ENCODE measurements around the gene ZNF771.
A peak's percentile ranks its signal among the peaks of the same experiment; 100 is the strongest.

Gene ZNF771

DNA sequence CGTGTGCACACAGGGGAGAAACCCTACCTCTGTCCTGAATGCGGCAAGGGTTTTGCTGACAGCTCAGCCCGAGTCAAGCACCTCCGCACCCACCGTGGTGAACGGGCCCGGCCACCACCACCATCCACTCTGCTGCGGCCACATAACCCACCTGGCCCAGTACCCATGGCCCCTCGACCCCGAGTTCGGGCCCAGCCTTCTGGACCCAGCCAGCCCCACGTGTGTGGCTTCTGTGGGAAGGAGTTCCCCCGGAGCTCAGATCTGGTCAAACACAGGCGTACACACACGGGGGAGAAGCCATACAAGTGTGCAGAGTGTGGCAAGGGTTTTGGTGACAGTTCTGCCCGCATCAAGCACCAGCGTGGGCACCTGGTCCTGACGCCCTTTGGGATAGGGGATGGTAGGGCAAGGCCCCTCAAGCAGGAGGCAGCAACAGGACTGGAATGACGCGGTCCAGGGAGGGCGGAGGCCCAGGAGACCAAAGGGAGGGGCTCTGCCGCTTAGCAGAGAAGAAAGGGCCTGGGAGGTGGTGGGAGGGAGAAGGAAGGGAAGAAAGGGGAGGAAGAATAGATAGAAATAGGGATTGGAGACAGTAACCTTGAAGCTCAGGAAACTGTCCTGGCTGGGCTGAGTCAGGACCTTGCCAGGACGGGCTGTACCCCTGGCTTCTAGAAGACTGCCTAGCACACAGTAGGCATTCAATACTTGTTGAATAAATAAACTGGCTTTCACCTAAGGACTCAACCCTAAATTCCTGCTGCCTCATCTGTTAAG is 8.6 kb upstream of the ZNF771 start:
- DNase-seq (ENCODE audit: low read depth, low spot score): peak; percentile 22

DNA sequence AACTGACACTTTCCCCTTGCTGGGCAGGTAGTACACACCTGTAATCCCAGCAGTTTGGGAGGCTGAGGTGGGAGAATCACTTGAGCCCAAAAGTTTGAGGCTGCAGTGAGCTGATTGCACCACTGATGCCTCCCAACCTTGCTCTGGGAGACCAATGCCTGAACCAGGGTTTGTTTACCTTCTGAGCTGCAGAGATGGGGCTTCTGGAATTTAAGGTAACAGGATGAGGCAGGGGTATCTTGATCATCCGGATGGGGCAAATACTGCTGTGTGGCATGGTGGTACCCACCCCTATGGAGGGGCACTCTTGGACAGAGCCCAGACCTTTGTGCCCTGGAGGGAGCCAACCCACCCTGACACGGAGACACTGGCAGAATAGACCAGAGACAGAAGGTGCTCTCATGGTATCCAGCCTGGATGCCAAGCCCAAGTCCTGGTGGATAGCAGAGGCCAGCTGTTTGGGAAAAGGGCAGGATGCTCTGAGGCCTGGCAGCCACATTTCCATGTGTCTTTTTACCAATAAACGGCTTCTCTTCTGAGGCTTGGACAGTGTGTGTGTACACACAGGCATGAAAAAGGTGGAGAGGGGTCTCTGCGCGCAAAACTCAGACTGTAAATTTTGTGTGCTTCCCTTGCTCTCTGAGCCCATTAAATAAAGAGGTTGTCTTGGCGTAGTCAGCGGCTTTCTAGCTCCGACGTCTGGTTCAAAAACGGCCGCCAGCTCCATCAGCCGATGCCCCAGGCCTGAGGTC is 7.8 kb upstream of the ZNF771 start:
- DNase-seq (ENCODE audit: low read depth, low spot score): no peak

DNA sequence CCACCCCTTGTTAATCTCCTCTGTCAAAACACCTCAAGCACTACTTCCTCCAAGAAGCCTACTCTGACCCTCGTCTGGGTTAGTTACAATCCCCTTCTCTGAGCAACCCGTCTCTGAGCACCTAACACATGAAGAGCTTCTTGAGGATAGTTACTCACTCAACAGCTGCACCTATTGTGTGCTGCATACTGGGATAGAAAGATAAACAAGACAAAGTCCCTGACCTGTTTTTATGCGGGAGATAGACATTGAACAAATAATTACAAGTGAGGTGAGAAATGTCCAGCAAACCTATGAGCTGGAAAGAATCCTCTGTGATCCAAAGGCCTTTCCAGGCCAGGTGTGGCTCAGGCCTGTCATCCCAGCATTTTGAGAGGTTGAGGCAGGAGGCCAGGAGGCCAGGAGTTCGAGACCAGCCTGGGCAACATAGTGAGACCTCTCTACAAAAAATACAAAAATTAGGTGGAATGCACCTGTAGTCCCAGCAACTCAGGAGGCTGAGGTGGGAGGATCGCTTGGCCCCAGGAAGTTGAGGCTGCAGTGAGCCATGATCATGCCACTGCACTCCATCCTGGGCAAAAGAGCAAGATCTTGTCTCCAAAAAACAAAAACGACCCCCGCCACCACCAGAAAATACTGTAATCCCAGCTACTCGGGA is 5.5 kb upstream of the ZNF771 start:
- no peak for DNase-seq (ENCODE audit: low read depth, low spot score)

DNA sequence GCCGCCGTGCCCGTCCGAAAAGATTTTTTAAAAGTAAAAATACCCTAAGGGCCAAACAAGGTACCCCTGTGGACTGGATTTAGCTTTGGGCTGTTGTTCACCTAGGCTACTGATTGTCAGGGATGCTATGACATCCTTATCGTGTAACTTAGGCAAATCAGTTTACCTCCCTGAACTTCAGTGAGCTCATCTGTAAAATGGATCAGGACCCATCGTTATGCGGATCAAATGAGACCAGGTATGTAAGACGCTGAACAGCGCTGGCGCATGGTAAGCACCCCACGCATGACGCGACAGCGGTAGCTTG is 658 bp upstream of the ZNF771 start:
- DNase-seq (ENCODE audit: low read depth, low spot score): no peak

DNA sequence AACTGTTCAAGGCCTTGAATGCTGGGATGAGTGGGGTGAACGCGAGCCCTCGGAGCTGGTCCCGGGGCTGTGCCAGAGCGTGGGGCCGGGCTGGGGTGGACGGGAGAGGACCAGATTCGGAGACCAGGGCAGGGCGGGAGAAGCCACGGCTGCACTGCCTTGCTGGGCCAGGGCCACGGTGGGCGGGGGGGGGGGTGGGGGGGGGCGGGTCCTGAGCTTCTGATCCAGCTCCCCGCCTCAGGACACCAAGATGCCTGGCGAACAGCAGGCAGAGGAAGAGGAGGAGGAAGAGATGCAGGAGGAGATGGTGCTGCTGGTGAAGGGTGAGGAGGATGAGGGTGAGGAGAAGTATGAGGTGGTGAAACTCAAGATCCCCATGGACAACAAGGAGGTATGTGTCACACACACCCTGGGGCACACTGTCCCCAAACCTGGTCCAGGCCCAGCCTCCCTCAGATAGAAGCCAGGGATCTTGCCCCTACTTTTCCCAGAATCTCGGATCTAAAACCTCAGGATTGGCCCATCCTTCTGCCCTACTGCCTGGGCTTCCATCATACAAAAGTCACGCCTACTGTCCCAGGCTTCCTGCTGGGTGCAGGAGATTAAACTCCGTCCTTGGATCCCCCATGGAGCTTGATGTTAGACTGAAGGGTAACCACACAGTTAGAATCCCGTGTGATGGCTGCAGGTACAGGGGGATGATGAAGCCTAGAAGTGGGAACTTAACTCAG is 563 bp downstream of the ZNF771 start:
- DNase-seq (ENCODE audit: low read depth, low spot score): no peak

DNA sequence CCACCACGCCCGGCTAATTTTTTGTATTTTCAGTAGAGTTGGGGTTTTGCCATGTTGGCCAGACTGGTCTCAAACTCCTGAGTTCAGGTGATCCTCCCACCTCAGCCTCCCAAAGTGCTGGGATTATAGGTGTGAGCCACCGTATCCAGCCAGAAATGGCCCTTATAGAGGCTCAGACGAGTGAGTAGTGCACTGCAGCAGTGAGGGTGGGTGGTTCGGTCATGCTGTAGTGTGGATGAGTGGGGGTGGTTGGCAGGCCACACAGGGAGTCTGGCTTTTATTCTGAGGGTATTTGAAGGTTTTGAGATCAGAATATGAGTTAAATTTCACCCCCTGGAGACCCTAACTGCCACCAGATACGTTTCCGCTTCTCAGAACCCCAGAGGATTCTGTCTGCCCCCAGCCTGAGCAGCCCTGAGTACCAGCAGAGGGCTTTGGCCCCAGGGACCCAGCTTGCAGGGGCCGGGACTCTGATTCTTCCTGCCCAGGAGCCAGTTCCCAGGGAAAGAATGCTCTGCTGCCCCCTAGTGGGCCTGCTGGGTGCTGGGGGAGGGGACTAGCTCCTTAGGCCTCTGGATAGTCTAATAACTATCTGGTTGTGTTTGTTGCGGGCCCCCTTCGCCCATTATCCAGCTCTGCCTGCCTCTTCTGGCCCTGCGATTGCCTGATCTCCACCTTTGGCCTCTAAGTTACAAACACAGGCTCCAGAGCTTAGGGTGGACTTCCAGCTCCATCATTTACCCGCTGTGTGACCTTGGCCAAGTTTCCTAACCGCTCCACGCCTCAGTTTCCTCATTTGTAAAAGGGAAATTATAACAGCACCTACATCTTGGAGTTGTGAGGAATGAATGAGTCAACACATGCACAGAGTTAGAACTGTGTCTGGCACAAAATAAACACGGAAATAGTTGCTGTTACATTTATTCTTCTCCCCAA is 2.0 kb downstream of the ZNF771 start:
- peak; percentile 94 for DNase-seq (ENCODE audit: low read depth, low spot score)

DNA sequence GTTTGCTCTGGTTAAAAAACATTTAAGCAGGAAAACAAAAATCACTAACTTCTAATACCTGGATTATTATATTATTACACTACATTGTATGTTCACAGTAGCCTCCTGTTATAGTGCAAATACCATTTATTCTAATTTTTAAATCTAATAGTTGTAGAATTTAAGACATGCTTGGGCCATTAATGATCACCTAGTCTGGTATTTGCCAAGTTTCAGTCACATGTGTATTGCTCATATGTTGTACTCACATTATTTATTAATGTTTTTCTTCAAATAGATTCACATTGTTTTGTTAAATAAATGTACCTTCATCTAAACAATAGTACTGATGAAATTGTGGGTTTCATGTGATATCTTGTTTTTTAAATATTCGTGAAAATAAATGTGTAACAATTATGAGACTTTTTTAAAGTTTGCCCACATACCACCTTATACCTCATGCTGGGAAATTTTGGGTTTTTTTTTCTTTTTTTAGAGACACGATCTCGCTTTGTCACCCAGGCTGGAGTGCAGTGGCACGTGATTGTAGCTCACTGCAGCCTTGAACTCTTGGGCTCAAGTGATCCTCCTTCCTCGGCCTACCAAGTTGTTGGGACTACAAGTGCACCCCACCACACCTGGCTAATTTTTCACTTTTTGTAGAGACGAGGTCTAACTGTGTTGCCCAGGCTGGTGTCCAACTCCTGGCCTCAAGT is 5.9 kb downstream of the ZNF771 start:
- DNase-seq (ENCODE audit: low read depth, low spot score): no peak

DNA sequence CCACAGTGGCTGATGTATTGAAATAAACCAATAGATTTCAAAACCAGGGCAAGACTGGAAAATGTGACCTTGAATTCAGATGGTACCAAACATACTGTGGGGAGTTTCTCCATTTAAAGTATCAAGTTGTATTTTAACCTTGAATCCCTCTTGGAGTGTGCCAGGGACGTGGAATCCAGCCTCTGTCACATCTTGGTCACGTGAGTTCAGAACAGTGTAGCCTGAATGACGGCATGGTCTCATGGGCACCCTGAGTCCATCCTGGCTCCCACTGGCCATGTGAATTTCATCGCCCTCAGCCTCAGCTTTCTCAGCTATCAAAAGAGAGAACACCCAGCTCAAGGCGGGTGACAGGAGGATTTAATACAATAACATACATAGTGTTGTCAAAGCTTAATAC is 6.8 kb downstream of the ZNF771 start:
- no peak for DNase-seq (ENCODE audit: low read depth, low spot score)

DNA sequence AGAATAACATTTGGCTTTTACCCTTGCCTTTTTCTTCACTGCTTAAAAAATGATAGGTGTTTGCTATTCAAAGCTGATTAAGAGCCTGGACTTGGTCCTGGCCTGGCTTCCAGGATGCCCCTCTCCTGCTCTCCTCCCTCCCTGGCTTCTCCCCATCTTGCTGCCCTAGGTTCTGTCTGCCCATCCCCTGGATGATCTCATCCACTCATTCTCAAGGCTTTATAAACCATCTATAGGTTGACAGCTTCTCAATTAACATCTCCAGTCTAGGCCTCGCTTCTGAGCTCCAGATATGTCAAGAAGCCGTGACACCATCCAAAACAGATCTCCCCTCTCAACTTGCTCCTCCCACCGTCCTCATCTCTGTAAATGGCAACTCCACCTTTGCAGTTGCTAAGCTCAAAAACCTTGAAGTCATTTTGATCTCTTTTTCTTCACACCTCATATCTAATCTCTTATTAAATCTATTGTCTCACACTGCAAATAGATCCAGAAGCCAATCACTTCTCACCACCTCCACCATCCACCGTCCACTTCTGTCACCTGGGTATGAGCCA is 8.7 kb downstream of the ZNF771 start:
- DNase-seq (ENCODE audit: low read depth, low spot score): no peak

DNA sequence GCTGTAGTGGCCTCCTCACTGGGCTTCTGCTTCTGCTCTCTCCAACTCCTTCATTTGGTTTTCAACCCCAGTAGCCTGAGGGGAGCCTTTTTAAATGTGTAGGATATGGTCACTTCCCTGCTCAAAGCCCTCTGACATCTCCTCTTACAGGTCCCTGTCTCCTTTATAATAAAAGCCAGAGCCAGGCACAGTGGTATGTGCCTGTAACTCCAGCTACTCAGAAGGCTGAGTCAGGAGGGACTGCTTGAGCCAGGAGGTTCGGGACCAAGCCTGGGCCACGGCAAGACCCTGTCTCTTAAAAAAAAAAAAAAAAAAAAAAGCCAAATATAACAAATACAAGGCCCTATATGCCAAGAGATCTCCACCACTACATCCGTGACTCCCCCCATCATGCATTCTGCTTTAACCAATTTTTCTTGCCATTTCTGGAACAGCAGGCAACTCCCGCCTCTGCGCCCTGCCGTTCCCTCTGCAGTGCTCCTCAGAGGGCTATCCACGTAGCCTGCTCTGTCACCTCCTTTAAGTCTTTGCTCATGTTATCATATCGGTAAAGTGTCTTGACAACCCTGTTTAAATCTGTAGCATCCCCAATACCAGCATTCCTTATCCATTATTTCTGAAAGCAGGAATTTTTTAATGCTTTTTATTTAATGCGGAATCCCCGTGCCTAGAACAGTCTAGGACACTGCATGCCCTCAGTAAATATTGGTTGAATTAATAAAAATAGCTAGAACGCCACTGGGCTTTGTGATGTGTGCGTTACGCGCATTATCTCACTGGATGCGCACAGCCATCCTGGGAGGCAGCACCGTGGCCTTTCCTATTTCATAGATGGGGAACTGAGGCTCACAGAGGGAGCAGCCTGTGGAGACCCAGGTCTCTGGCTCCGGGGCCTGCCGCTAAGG is 9.5 kb downstream of the ZNF771 start:
- no peak for DNase-seq (ENCODE audit: low read depth, low spot score)

DNA sequence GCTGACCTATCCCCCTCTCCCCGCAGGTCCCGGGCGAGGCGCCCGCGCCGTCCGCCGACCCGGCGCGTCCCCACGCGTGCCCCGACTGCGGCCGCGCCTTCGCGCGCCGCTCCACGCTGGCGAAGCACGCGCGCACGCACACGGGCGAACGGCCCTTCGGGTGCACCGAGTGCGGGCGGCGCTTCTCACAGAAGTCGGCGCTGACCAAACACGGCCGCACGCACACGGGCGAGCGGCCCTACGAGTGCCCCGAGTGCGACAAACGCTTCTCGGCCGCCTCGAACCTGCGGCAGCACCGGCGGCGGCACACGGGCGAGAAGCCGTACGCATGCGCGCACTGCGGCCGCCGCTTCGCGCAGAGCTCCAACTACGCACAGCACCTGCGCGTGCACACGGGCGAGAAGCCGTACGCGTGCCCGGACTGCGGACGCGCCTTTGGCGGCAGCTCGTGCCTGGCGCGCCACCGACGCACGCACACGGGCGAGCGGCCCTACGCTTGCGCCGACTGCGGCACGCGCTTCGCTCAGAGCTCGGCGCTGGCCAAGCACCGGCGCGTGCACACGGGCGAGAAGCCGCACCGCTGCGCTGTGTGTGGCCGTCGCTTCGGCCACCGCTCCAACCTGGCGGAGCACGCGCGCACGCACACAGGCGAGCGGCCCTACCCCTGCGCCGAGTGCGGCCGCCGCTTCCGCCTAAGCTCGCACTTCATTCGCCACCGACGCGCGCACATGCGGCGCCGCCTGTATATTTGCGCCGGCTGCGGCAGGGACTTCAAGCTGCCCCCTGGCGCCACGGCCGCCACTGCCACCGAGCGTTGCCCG is 10.3 kb downstream of the ZNF771 start:
- peak; percentile 97 for DNase-seq (ENCODE audit: low read depth, low spot score)

DNA sequence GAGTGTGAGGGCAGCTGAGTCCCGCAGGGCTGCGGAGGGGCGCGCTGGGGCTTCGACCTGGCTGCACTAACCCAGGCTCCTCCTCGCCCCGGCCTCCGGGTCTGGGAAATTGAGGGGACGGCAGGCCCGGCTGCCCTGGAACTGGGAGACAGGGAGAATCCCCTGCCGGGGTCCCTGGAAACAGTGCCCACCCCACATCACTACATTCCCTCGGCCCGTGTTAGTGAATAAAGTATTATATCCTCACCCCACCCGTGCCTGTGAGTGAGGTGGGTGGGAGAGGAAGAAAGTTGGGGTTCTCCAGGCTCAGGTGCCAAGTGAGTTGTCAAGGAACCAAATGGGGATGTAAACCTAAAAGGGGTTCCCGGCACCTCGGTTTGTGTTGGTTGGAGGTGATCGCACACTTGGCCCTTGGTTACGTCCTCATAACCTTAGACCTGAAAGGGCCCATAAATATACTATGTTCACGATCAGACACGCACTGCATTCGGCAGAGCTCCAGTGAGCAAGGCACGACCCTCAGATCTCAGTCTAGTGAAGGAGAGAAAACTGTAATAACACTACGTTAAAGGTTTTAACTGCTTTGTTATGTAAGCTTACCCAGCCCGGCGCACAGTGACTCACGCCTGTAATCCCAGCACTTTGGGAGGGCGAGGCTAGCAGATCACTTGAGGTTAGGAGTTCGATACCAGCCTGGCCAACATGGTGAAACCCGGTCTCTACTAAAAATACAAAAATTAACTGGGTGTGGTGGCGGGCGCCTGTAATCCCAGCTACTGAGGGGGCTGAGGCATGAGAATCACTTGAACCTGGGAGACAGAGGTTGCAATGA is 11.2 kb downstream of the ZNF771 start:
- DNase-seq (ENCODE audit: low read depth, low spot score): no peak

DNA sequence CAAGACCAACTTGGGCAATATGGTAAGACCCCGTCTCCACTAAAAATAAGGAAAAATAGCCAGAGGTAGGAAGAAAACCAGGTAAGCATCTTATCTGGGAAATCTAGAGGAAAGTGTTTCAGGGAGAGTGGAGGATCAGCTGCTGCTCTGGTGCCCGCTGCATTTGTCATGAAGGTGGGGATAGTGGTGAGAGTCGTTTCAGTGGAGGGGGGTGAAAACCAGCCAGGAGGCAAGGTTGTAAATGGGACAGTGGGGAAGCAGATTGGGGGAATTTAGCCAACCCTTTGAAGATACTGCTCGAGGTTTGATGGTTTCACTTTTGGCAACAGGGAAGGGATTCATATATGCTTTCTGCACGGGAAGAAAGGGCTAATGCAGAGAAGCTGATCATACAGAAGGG is 13.6 kb downstream of the ZNF771 start:
- DNase-seq (ENCODE audit: low read depth, low spot score): no peak

DNA sequence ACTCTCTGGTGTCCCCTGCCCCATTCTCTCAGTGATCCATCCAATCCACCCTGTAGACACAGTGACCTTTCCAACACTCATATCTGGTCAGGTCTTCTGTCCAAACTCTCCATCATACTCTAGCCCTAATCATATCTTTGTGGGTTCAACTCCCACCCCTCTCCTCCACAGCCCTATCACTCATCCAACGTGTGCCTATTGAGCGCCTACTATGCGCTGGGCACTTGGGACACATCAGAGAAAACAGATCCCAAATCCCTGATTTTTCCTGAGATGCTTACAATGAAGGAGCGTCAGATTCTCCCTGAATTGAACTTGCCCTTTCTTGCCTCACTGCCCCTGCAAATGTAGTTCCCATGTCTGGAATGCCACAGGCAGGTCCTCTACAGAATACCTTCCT is 20.6 kb downstream of the ZNF771 start:
- no peak for DNase-seq (ENCODE audit: low read depth, low spot score)

DNA sequence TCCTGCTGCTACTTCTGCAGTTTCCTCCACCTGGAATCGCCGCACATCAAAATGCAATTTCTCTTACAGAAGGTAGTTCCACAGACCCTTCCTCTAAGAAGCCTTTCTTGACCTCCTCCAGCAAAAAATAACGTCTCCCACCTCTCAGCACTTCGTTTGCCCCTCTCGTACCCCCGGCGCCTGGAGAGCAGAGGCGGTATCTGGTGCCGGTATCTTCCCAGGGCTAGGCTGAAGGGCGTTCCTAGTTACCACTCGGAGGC is 21.9 kb downstream of the ZNF771 start:
- DNase-seq (ENCODE audit: low read depth, low spot score): no peak

DNA sequence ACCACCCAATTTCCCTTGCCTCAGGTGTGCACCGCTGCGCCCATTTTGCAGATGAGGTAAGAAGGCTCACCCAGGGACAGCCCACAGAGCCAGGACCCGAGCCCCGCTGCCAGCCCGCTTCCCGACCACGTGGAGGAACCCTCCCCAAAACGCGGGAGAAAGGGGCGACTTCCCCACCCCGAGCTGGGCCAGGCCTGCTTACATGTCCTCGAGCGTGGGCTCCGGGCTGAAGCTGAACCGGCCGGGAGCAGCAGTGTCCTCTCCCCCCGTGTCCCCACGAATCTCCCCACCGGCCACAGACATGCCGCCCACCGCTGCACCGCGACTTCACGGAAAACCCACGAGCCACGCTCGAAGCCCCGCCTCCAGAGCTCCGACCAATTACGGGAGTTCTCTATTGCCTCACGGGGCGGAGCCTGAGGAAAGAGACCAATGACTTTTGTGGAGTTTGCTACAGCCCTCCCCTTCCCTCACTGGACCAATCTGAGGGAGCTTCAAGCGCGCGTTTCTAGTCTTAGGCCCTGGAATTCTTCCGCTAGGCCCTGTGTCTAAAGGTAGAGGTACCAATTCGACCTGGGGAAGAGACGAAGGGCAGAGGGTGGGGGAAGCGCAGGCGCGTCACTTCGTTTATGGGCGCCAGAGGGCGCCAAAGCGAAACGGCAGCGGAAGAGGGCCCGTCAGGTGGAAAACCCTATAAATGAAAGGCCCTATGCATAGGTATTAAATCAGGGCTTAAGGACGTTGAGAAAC is 22.4 kb downstream of the ZNF771 start, which contains the start of gene DCTPP1:
Gene DCTPP1, minus strand, starts transcription at position 353 of the 750 bp plus-strand sequence. Its CDS starts 50 bp downstream, at position 303.
- DNase-seq (ENCODE audit: low read depth, low spot score): peak; percentile 99
